ENCODE data around the gene TTC39A. TPM values are rescaled to one million over a fixed set of nuclear protein-coding genes. Genes with fewer than 3 reads are reported as not detected.

TTC39A gene
- total RNA-seq, 4 donors from 2014 or later: 25.6 to 39.8 (median 30.7) TPM

DNA sequence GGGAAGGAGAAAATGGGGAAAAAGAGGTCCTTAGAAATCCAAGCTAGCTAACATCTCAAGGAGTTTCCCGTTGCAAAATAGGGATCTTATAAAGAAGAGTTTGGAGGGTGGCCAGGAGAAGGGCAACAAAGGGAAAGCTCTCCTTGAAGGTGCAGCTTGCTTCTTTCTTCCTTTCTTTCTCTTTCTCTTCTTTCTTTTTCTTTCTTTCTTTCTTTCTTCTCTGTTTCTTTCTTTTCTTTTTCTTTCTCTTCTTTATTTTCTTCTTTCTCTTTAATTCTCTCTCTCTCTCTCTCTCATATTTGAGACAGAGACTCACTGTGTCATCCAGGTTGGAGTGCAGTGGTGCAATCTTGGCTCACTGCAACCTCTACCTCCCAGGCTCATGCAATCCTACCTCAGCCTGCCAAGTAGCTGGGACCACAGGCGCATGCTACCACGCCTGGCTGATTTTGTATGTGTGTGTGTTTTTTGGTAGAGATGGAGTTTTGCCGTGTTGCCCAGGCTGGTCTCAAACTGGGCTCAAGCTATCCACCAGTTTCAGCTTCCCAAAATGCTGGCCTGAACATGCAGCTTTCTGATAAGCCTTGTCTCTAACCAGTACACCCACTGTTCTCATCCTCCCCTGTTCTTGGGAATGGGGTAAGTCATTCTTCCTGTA lies 49.9 kb downstream of the TTC39A start:
- no peaks in the 10 kb centered on the region for H3K9me3 ChIP-seq
- DNase-seq: no peak

DNA sequence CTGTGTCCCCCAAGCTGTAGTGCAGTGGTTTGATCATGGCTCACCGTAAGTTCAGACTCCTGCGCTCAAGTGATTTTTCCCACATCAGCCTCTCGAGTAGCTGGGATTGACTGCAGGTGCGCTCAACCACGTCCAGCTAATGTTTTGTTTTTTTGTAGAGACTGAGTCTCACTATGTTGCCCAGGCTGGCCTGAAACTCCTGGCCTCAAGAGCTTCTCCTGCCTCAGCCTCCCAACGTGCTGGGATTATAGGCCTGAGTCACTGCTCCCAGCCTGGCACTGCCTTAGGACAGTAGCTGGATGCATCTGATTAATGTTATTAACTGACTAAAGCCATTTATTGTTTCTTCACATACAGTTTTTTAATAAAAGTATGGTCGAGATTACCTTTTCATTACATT lies 54.1 kb downstream of the TTC39A start:
- Histone ChIP-seq H3K4me3 (no peak overlapping the region), H3K4me1 (no peaks in the 10 kb centered on the region), H3K27me3 (no peaks in the 10 kb centered on the region), H3K27ac (no peak overlapping the region), H3K9me3 (no peaks in the 10 kb centered on the region), H3K36me3 (peaks cover 0 to 7% (median 0%) of the 10 kb centered on the region in 3 donors)
- no peak for TF ChIP-seq POLR2A (IDR thresholded peaks at IDR 0.05)
- TF ChIP-seq, protein P1, sequence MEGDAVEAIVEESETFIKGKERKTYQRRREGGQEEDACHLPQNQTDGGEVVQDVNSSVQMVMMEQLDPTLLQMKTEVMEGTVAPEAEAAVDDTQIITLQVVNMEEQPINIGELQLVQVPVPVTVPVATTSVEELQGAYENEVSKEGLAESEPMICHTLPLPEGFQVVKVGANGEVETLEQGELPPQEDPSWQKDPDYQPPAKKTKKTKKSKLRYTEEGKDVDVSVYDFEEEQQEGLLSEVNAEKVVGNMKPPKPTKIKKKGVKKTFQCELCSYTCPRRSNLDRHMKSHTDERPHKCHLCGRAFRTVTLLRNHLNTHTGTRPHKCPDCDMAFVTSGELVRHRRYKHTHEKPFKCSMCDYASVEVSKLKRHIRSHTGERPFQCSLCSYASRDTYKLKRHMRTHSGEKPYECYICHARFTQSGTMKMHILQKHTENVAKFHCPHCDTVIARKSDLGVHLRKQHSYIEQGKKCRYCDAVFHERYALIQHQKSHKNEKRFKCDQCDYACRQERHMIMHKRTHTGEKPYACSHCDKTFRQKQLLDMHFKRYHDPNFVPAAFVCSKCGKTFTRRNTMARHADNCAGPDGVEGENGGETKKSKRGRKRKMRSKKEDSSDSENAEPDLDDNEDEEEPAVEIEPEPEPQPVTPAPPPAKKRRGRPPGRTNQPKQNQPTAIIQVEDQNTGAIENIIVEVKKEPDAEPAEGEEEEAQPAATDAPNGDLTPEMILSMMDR (IDR thresholded peaks at IDR 0.05): no peak
- no peak for DNase-seq

More for the DNA sequence above, 49.9 kb downstream of the TTC39A start:
- TF ChIP-seq, protein P1 (IDR thresholded peaks at IDR 0.05): no peak
- TF ChIP-seq POLR2A (IDR thresholded peaks at IDR 0.05): no peak
- peaks cover 0 to 9% (median 0%) of the 10 kb centered on the region in 4 donors for H3K4me1 ChIP-seq
- no peaks in the 10 kb centered on the region for H3K36me3 ChIP-seq
- H3K27ac ChIP-seq: no peak overlapping the region
- no peaks in the 10 kb centered on the region for H3K27me3 ChIP-seq
- H3K4me3 ChIP-seq: no peak overlapping the region

- Histone ChIP-seq H3K36me3 (peaks cover 0 to 18% (median 0%) of the 10 kb centered on the region in 3 donors), H3K4me1 (no peaks in the 10 kb centered on the region), H3K27ac (no peak overlapping the region), H3K9me3 (no peaks in the 10 kb centered on the region), H3K27me3 (no peaks in the 10 kb centered on the region), H3K4me3 (no peak overlapping the region)
- TF ChIP-seq, protein P1 (IDR thresholded peaks at IDR 0.05): no peak
- TF ChIP-seq POLR2A (IDR thresholded peaks at IDR 0.05): no peak
- no peak for DNase-seq
These were observed 55.7 kb downstream of the TTC39A start for GRCh38 chr1:51274676-51275075.

DNA sequence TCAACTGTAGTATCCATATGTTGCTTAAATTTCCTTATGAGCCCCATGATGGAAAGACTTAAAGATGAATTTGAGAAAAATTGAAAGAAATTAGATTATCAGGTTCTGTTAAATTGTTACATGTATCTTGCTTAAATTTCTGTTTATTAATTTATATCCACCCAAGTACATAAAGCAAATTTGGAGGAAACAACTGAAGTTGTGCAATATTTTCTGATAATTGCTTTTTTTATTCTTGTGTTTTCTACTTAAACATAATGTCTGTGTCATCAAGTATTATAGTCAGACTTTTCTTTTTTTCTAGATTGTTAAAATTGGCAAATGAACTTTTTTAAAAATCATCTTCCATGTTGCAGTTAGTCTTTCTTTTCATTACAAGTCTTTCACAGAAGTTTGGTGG lies 57.4 kb downstream of the TTC39A start:
- Histone ChIP-seq H3K27ac (no peak overlapping the region), H3K36me3 (peaks cover 0 to 18% (median 0%) of the 10 kb centered on the region in 3 donors), H3K4me1 (peaks cover 0 to 4% (median under 1%) of the 10 kb centered on the region in 4 donors), H3K4me3 (no peak overlapping the region), H3K27me3 (no peaks in the 10 kb centered on the region), H3K9me3 (no peaks in the 10 kb centered on the region)
- DNase-seq: no peak
- TF ChIP-seq, protein P1 (IDR thresholded peaks at IDR 0.05): no peak
- TF ChIP-seq POLR2A (IDR thresholded peaks at IDR 0.05): no peak

DNA sequence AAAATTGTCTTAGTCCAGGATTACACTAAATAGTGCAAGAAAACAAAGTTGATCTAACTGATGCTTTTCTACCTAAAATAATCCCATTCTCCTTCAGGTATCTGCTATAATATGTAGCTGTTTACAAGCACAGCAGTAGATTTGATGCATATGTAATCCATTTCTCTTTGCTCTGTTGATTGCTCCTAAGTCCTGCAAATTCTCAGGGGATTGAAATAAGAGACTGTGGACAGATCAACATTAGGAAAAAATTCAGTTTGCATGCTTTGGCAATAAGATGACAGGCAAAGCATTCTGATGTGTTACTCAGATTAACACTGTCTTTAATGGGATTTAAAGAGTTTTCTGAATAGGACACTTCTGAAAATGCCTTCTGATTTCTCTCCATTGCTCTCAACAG lies 59.6 kb downstream of the TTC39A start:
- H3K36me3 ChIP-seq: peaks cover 0 to 18% (median 0%) of the 10 kb centered on the region in 3 donors
- no peak overlapping the region for H3K27ac ChIP-seq
- TF ChIP-seq POLR2A (IDR thresholded peaks at IDR 0.05): no peak
- TF ChIP-seq, protein P1 (IDR thresholded peaks at IDR 0.05): no peak
- no peaks in the 10 kb centered on the region for H3K9me3 ChIP-seq
- no peaks in the 10 kb centered on the region for H3K27me3 ChIP-seq
- H3K4me1 ChIP-seq: peaks cover 0 to 7% (median 3%) of the 10 kb centered on the region in 4 donors
- no peak for DNase-seq
- no peak overlapping the region for H3K4me3 ChIP-seq
